Measurements from ENCODE around the gene NFYB. TPM values are rescaled to one million over a fixed set of nuclear protein-coding genes. Genes with fewer than 3 reads are reported as not detected.

NFYB gene
- total RNA-seq, 1 experiment from 2014 or later, result 31.5 TPM

DNA sequence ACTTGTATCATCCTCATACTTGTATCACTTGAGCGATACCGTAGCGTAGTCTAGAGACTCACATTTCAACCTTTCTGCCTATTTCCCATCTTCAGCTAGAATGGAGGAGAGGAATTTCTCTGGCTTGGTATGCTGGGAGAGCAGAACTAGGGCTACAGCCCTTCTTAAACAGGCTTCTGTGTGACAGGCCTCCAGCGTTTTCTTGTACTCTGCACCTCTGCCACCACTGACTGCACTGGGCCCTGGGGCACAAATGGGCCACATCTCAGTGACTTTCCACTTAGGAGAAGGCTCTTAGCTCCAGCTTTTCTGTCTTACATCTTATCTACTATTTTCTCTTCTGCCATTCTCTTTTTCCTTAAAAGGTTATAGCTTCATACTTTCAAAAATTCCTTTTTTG, 46.9 kb downstream of the NFYB start:
- intact Hi-C loops (cut with micrococcal nuclease; ENCODE audit: unreplicated experiment) (no loop called here), in situ Hi-C loops (cut with HindIII; ENCODE audit: low pct_unique_long_range_greater_than_20kb, low sequenced_read_pairs) (no loop called here)
- ChIA-PET CTCF (interaction anchor here (0.8 kb wide), 1 partner anchor 291 kb away, joined by 3 read pairs; no protein-coding TSS in a partner anchor), POLR2A (no interaction called here)
- H3K4me3 ChIP-seq (ENCODE audit: low read depth in 2 of 2, low read length in 2 of 2), result no peak overlapping the region
- DNase-seq (ENCODE audit: low read depth, low spot score), result no peak
- H3K9me3 ChIP-seq (ENCODE audit: control insufficient read depth, insufficient read depth, low read depth, low read length), result no peaks in the 10 kb centered on the region
- no peak for ATAC-seq
- no peak overlapping the region for H3K27ac ChIP-seq (ENCODE audit: low read length)
- H3K36me3 ChIP-seq (ENCODE audit: control insufficient read depth, insufficient read depth, low read length), result peaks cover 13% of the 10 kb centered on the region
- no TSS peak for BruUV-seq (replicated peaks)
- TF ChIP-seq POLR2AphosphoS5 (IDR thresholded peaks at IDR 0.05; ENCODE audit: low read depth, low read length) (no peak), TCF7L2 (IDR thresholded peaks at IDR 0.05; ENCODE audit: low read depth, low read length) (no peak), SIN3A (IDR thresholded peaks at IDR 0.05; ENCODE audit: borderline replicate concordance, insufficient read depth, low read depth, low read length) (no peak), CTCF (IDR thresholded peaks at IDR 0.05) (no peak)
- no peaks in the 10 kb centered on the region for H3K27me3 ChIP-seq (ENCODE audit: control insufficient read depth, insufficient read depth, low read length)
- no peaks in the 10 kb centered on the region for H3K4me1 ChIP-seq (ENCODE audit: control insufficient read depth, insufficient read depth, low read length)

- Histone ChIP-seq H3K4me1 (ENCODE audit: control insufficient read depth, insufficient read depth, low read length) (no peaks in the 10 kb centered on the region), H3K4me3 (ENCODE audit: low read depth in 2 of 2, low read length in 2 of 2) (no peak overlapping the region), H3K9me3 (ENCODE audit: control insufficient read depth, insufficient read depth, low read depth, low read length) (no peaks in the 10 kb centered on the region), H3K27me3 (ENCODE audit: control insufficient read depth, insufficient read depth, low read length) (no peaks in the 10 kb centered on the region), H3K36me3 (ENCODE audit: control insufficient read depth, insufficient read depth, low read length) (peaks cover 12% of the 10 kb centered on the region), H3K27ac (ENCODE audit: low read length) (no peak overlapping the region)
- no peak for ATAC-seq
- intact Hi-C loops (cut with micrococcal nuclease; ENCODE audit: unreplicated experiment) (no loop called here), in situ Hi-C loops (cut with HindIII; ENCODE audit: low pct_unique_long_range_greater_than_20kb, low sequenced_read_pairs) (no loop called here)
- ChIA-PET CTCF (no interaction called here), POLR2A (no interaction called here)
- BruUV-seq (replicated peaks), result no TSS peak
- no peak for TF ChIP-seq REST (IDR thresholded peaks at IDR 0.05; ENCODE audit: insufficient read depth in 1 of 2, low read depth in 2 of 2, low read length in 1 of 2)
- DNase-seq (ENCODE audit: low read depth, low spot score), result no peak
These were observed 47.3 kb downstream of the NFYB start for GRCh38 chr12:104090685-104091084.

GRCh38 chr12:104083769-104084475, 54.1 kb downstream of the NFYB start:
- H3K36me3 ChIP-seq (ENCODE audit: control insufficient read depth, insufficient read depth, low read length), result peaks cover 9% of the 10 kb centered on the region
- no peaks in the 10 kb centered on the region for H3K9me3 ChIP-seq (ENCODE audit: control insufficient read depth, insufficient read depth, low read depth, low read length)
- H3K4me1 ChIP-seq (ENCODE audit: control insufficient read depth, insufficient read depth, low read length), result no peaks in the 10 kb centered on the region
- H3K27me3 ChIP-seq (ENCODE audit: control insufficient read depth, insufficient read depth, low read length), result no peaks in the 10 kb centered on the region
- BruUV-seq (replicated peaks), result no TSS peak
- in situ Hi-C loops (cut with HindIII; ENCODE audit: low pct_unique_long_range_greater_than_20kb, low sequenced_read_pairs) (no loop called here), intact Hi-C loops (cut with micrococcal nuclease; ENCODE audit: unreplicated experiment) (no loop called here)
- TF ChIP-seq CTCF (IDR thresholded peaks at IDR 0.05) (no peak), SIN3A (IDR thresholded peaks at IDR 0.05; ENCODE audit: borderline replicate concordance, insufficient read depth, low read depth, low read length) (no peak), REST (IDR thresholded peaks at IDR 0.05; ENCODE audit: insufficient read depth in 1 of 2, low read depth in 2 of 2, low read length in 1 of 2) (no peak), TCF7L2 (IDR thresholded peaks at IDR 0.05; ENCODE audit: low read depth, low read length) (no peak), POLR2AphosphoS5 (IDR thresholded peaks at IDR 0.05; ENCODE audit: low read depth, low read length) (no peak)
- ATAC-seq, result no peak
- DNase-seq (ENCODE audit: low read depth, low spot score), result no peak
- H3K27ac ChIP-seq (ENCODE audit: low read length), result no peak overlapping the region
- H3K4me3 ChIP-seq (ENCODE audit: low read depth in 2 of 2, low read length in 2 of 2), result no peak overlapping the region
- POLR2A ChIA-PET, result no interaction called here
- CTCF ChIA-PET, result no interaction called here

Measured in Panc1 (cell line).